Body of pancreas (tissue), 4 donors: ENCODE results near the gene DHCR7. TPM values are rescaled to one million over a fixed set of nuclear protein-coding genes. Genes with fewer than 3 reads are reported as not detected.
A peak's percentile ranks its signal among the peaks of the same experiment; 100 is the strongest.

ENCODE experiments used
- ATAC-seq: fragments of 150-250 bp; one replicate; pipeline ENCODE4 v1.9.1; 2016
- DNase-seq, 4 donors: peaks; one replicate each; pipeline ENCODE4 v3.0.0-alpha.2; 2019
- H3K27ac ChIP-seq, 4 donors: fragments of 200-600 bp; sonication (generic); 1 replicate in 3 of 4; 2 replicates in 1 of 4; pipeline versions ENCODE4 v1.5.1 to v1.6.1; 2016 to 2019; ENCODE audit warnings: mild to moderate bottlenecking in 1 of 4, mixed read lengths in 1 of 4, moderate library complexity in 1 of 4
- H3K27me3 ChIP-seq, 2 donors: fragments of 200-600 bp; sonication (generic); one replicate each; pipeline ENCODE4 v1.6.0; 2016; ENCODE audit warnings: mild to moderate bottlenecking in 1 of 2
- H3K36me3 ChIP-seq, 2 donors: fragments of 200-600 bp; sonication (generic); replicated peaks in 1 of 2; 2 replicates each; pipeline ENCODE4 v1.5.1; 2016; ENCODE audit warnings: low read depth in 2 of 2; ENCODE audit not compliant: insufficient read depth in 1 of 2
- H3K4me1 ChIP-seq: fragments of 200-600 bp; sonication (generic); one replicate; pipeline ENCODE4 v1.6.0; 2016
- H3K4me3 ChIP-seq, 2 donors: fragments of 200-600 bp; sonication (generic); 1 replicate in 1 of 2; 2 replicates in 1 of 2; pipeline ENCODE4 v1.5.1; 2016 to 2019
- H3K9me3 ChIP-seq, 3 donors: fragments of 200-600 bp; sonication (generic); 1 replicate in 2 of 3; 2 replicates in 1 of 3; pipeline ENCODE4 v1.5.1; 2016
- POLR2A ChIP-seq, 3 donors: fragments of 450-650 bp; IDR thresholded peaks; one replicate each; pipeline ENCODE4 v1.6.1; 2016; ENCODE audit warnings: antibody characterized with exemption in 3 of 3, mild to moderate bottlenecking in 2 of 3
- WGBS, 2 donors: methylation state at CpG; one replicate each; pipeline ENCODE4 v1.1.5; 2017; 5-methylcytosine and 5-hydroxymethylcytosine counted together
- intact Hi-C: fragments of 100-400 bp; cut with DNase I; formaldehyde crosslinking; loops from one replicate; pipeline ENCODE4 v1.15.1; 2023
- total RNA-seq, 2 donors: library from RNA; depleted of rRNA; stranded (reverse); fragments of >200 nt; gene quantifications; one replicate each; pipeline ENCODE4 v1.1.0, GENCODE V29; 2016
- TF ChIP-seq, protein P1 (sequence below), 7 experiments: fragments of 450-650 bp in 4 of 7; fragments of 200-600 bp in 3 of 7; sonication (generic) in 3 of 7; IDR thresholded peaks; one replicate each; pipeline ENCODE4 v1.5.1; 2016 to 2019; ENCODE audit warnings: antibody characterized with exemption in 7 of 7

The DHCR7 gene
- total RNA-seq, 2 donors from 2014 or later = 15.8 to 16.2 TPM

DNA sequence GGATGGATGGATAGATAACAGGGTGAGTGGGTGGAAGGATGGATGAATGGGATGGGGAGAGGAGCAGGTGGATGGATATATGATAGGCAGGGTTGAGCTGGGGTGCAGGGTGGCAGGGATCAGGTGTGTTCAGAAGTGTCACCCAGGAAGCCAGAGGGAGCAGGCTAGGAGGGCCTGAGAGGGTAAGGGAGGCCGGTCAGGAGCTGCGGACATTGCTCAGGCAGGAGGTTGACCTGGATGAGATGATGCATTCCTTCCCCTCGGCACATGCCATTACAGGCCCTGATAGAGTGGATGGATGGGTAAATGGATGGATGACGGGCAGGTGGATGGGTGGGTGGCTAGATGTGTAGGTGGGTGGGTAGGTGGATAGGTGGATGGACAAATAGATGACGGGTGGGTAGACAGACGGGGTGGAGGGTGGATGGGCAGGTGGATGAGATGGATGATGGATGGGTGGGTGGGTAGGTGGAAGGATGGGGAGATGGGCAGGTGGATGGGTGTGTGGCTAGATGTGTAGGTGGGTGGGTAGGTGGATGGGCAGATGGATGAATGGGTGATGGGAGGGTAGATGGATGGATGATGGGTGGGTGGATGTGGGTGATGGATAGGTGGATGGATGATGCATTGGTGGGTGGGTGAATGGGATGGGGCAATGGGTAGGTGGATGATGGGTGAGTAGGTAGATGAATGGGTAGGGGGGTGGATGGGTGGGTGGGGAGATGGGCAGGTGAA lies 8.0 kb downstream of the DHCR7 start:
- H3K4me1 ChIP-seq = no peaks in the 10 kb centered on the region
- H3K4me3 ChIP-seq = no peak overlapping the region
- H3K27me3 ChIP-seq = no peaks in the 10 kb centered on the region
- ATAC-seq (no peak), DNase-seq (no peak)
- no peak for TF ChIP-seq POLR2A (IDR thresholded peaks at IDR 0.05)
- TF ChIP-seq, protein P1, sequence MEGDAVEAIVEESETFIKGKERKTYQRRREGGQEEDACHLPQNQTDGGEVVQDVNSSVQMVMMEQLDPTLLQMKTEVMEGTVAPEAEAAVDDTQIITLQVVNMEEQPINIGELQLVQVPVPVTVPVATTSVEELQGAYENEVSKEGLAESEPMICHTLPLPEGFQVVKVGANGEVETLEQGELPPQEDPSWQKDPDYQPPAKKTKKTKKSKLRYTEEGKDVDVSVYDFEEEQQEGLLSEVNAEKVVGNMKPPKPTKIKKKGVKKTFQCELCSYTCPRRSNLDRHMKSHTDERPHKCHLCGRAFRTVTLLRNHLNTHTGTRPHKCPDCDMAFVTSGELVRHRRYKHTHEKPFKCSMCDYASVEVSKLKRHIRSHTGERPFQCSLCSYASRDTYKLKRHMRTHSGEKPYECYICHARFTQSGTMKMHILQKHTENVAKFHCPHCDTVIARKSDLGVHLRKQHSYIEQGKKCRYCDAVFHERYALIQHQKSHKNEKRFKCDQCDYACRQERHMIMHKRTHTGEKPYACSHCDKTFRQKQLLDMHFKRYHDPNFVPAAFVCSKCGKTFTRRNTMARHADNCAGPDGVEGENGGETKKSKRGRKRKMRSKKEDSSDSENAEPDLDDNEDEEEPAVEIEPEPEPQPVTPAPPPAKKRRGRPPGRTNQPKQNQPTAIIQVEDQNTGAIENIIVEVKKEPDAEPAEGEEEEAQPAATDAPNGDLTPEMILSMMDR (IDR thresholded peaks at IDR 0.05) = no peak
- H3K27ac ChIP-seq = no peak overlapping the region
- peaks cover 4% of the 10 kb centered on the region in 2 donors for H3K36me3 ChIP-seq
- intact Hi-C loops = no loop called here
- WGBS, 2 donors = 94 to 96% methylated on average over 6 of the region's 6 CpGs
- no peaks in the 10 kb centered on the region for H3K9me3 ChIP-seq

DNA sequence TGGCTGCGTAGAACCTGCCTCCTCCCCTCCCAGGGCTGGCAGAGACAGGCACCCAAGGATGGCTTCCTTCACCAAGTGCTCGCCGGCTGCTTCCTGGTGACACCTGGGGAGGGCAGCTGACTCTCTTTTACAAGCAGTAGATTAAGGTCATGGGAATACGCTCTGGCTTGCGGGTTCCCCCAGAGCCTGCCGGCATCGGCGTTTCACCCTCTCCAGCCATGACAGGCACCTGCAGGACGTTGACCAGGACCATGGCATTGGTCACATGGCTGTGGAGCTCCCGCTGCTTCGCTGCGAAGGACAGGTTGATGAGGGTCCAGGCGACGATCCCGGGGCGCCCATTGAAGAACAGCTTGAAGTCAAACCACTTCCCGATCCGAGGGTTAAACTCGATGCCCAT lies 9.5 kb downstream of the DHCR7 start:
- H3K4me1 ChIP-seq = no peaks in the 10 kb centered on the region
- ATAC-seq (no peak), DNase-seq (no peak)
- no peaks in the 10 kb centered on the region for H3K9me3 ChIP-seq
- H3K36me3 ChIP-seq = peaks cover 2 to 4% of the 10 kb centered on the region in 2 donors
- no peak overlapping the region for H3K4me3 ChIP-seq
- intact Hi-C loops = no loop called here
- H3K27ac ChIP-seq = no peak overlapping the region
- WGBS, 2 donors = 92 to 97% methylated on average over 18 to 19 of the region's 19 CpGs
- H3K27me3 ChIP-seq = no peaks in the 10 kb centered on the region
- no peak for TF ChIP-seq POLR2A (IDR thresholded peaks at IDR 0.05)
- TF ChIP-seq, protein P1 (IDR thresholded peaks at IDR 0.05) = no peak

DNA sequence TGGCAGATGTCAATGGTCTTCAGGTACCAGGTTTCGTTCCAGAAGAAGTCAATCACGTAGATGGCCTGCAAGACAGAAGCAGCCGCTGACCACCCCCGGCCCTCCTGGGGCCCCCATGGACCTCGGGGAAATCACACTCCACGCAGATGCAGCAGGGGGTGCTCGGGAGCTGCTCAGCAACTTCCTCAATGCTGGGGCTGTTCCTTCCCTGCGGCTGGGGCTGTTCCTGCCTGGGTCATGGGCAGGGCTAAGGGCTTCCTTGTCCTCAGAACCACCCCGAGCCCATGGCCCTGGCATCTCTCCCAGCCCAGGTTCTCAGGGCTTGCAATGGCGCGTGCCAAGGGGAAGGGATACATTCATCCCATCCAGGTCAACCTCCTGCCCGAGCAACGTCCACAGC lies 10.3 kb downstream of the DHCR7 start:
- H3K36me3 ChIP-seq = peaks cover 0 to 4% of the 10 kb centered on the region in 2 donors
- H3K4me1 ChIP-seq = no peaks in the 10 kb centered on the region
- H3K9me3 ChIP-seq = no peaks in the 10 kb centered on the region
- intact Hi-C loops = no loop called here
- WGBS, 2 donors = 70 to 85% methylated on average over 5 to 13 of the region's 13 CpGs
- H3K4me3 ChIP-seq = no peak overlapping the region
- no peak overlapping the region for H3K27ac ChIP-seq
- no peaks in the 10 kb centered on the region for H3K27me3 ChIP-seq
- DNase-seq (no peak), ATAC-seq (no peak)
- no peak for TF ChIP-seq POLR2A (IDR thresholded peaks at IDR 0.05)
- TF ChIP-seq, protein P1 (IDR thresholded peaks at IDR 0.05) = no peak

DNA sequence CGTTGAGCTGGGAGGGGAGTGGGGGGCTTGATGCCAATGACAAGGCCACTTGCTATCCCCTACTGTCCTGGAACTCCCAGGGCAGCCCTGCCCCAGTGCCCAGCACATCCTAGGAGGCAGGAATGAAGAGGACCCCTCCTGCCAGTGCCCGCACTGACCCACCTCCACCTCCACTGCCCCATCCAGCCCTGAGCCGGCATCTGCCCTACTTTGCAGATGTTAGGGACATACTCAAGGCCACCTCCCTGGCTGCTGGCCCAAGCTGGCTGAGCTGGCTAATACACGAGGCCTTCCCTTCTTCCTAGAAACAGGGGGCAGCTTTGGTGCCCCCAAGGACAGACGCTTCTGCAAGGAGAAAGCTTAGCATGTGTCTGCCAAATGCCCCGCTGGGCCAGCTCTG lies 10.8 kb downstream of the DHCR7 start:
- Histone ChIP-seq H3K36me3 (peaks cover 0 to 4% of the 10 kb centered on the region in 2 donors), H3K9me3 (no peaks in the 10 kb centered on the region), H3K27ac (no peak overlapping the region), H3K27me3 (no peaks in the 10 kb centered on the region), H3K4me3 (no peak overlapping the region), H3K4me1 (no peaks in the 10 kb centered on the region)
- 56 to 65% methylated on average over 3 to 6 of the region's 6 CpGs for WGBS, 2 donors
- TF ChIP-seq POLR2A (IDR thresholded peaks at IDR 0.05) = no peak
- TF ChIP-seq, protein P1 (IDR thresholded peaks at IDR 0.05) = no peak
- DNase-seq (peak in 1 of 4 donors; percentile 34), ATAC-seq (no peak)
- intact Hi-C loops = no loop called here

DNA sequence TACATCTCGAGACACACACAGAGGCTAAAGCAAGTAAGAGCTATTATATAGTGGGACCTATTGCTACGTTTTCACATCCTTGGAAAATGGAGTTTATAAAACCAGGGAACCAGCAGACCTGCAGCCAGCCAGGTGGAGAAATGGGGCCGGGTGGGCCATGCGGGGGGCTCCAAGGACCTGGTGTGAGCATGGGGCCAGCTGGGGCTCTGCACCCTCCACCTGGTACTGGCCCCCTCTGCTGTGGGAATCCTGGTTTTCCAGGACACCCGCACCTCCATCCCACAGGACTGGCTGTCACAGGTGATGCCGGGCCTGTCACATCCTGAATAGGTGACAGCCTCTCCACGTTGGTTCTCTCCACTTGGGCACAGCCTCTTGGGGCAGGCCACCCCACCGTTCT lies 11.3 kb downstream of the DHCR7 start:
- DNase-seq (no peak), ATAC-seq (no peak)
- WGBS, 2 donors = 92% methylated on average over 6 to 8 of the region's 8 CpGs
- Histone ChIP-seq H3K9me3 (no peaks in the 10 kb centered on the region), H3K36me3 (peaks cover 0 to 4% of the 10 kb centered on the region in 2 donors), H3K4me1 (no peaks in the 10 kb centered on the region), H3K27me3 (no peaks in the 10 kb centered on the region), H3K27ac (no peak overlapping the region), H3K4me3 (no peak overlapping the region)
- TF ChIP-seq, protein P1 (IDR thresholded peaks at IDR 0.05) = no peak
- TF ChIP-seq POLR2A (IDR thresholded peaks at IDR 0.05) = no peak
- intact Hi-C loops = no loop called here
